NCI-H2107 treated with DMSO at 0.1 percent for 48 hours (cell line): ENCODE data around the gene PROB1.
"Not testable (repeated sequence)": the region's sequence is repeated elsewhere in the genome, so short reads cannot be mapped to it uniquely, and the experiment has no call there.

Source experiments
- DNase-seq: peaks from one replicate; lab custom pipeline; 2025; ENCODE audit not compliant: unreplicated experiment; lab: John Stamatoyannopoulos, UW

PROB1 gene

GRCh38 chr5:139393497-139394122, 1.3 kb downstream of the PROB1 start:
- no peak for DNase-seq

- no peak for DNase-seq
Observed at GRCh38 chr5:139392678-139393496, 2.0 kb downstream of the PROB1 start.

GRCh38 chr5:139392324-139392677, 2.6 kb downstream of the PROB1 start:
- DNase-seq, result no peak

- DNase-seq, result no peak
Observed at GRCh38 chr5:139391570-139392323, 3.2 kb downstream of the PROB1 start.

GRCh38 chr5:139390639-139391569, 4.0 kb downstream of the PROB1 start:
- DNase-seq, result no peak

GRCh38 chr5:139389701-139390638, 4.9 kb downstream of the PROB1 start, which contains the start of gene MZB1:
TSS of gene MZB1 (minus strand) at chr5:139389913. CDS start at chr5:139389856, 57 bp downstream.
- DNase-seq, result no peak

- DNase-seq, result peak; percentile 26
Observed at GRCh38 chr5:139388198-139388821, 6.6 kb downstream of the PROB1 start.

- DNase-seq, result no peak
Observed at GRCh38 chr5:139387611-139388197, 7.2 kb downstream of the PROB1 start.

GRCh38 chr5:139386956-139387355, 7.9 kb downstream of the PROB1 start:
- DNase-seq, result not testable (repeated sequence)

GRCh38 chr5:139386050-139386438, 8.9 kb downstream of the PROB1 start:
- DNase-seq, result no peak

GRCh38 chr5:139385061-139386049, 9.5 kb downstream of the PROB1 start:
- DNase-seq, result no peak

- no peak for DNase-seq
Observed at GRCh38 chr5:139384591-139385051, 10.3 kb downstream of the PROB1 start.

GRCh38 chr5:139383993-139384590, 10.8 kb downstream of the PROB1 start:
- DNase-seq, result no peak

GRCh38 chr5:139383275-139383992, 11.5 kb downstream of the PROB1 start, which contains the start of gene SLC23A1:
TSS of gene SLC23A1 (minus strand) at chr5:139383297. CDS start at chr5:139383253, 44 bp downstream.
- no peak for DNase-seq

- no peak for DNase-seq
Observed at GRCh38 chr5:139382807-139383206, 12.1 kb downstream of the PROB1 start.
